Prostate gland (tissue), 2 donors: ENCODE measurements around the gene SLC13A2. TPM values are rescaled to one million over a fixed set of nuclear protein-coding genes. Genes with fewer than 3 reads are reported as not detected.

ENCODE experiments used
- DNase-seq: peaks from one replicate; pipeline ENCODE4 v3.0.0-alpha.2; 2019; ENCODE audit warnings: low spot score
- H3K27ac ChIP-seq, 2 donors: fragments of 200-600 bp; sonication (generic); 2 replicates each; pipeline ENCODE4 v1.5.1; 2017 to 2019
- H3K27me3 ChIP-seq: fragments of 200-600 bp; sonication (generic); replicated peaks from 2 replicates; pipeline ENCODE4 v1.5.1; 2019; ENCODE audit not compliant: insufficient read depth
- H3K36me3 ChIP-seq, 2 donors: fragments of 200-600 bp; sonication (generic); 1 replicate in 1 of 2; 2 replicates in 1 of 2; pipeline versions ENCODE4 v1.5.1 to v1.8.1; 2017 to 2019
- H3K4me1 ChIP-seq: fragments of 200-600 bp; sonication (generic); replicated peaks from 2 replicates; pipeline ENCODE4 v1.5.1; 2019
- H3K4me3 ChIP-seq, 2 donors: fragments of 200-600 bp; sonication (generic); 2 replicates each; pipeline ENCODE4 v1.5.1; 2017 to 2019
- H3K9me3 ChIP-seq: fragments of 200-600 bp; sonication (generic); 2 replicates; pipeline ENCODE4 v1.5.1; 2017
- POLR2A ChIP-seq: fragments of 450-650 bp; IDR thresholded peaks from one replicate; pipeline ENCODE4 v1.6.1; 2016; ENCODE audit warnings: antibody characterized with exemption, mild to moderate bottlenecking
- POLR2AphosphoS5 ChIP-seq: sonication (generic); formaldehyde crosslinking; IDR thresholded peaks from one replicate; pipeline ENCODE4 v1.6.1; 2017; ENCODE audit warnings: antibody characterized with exemption
- WGBS: methylation state at CpG from one replicate; pipeline ENCODE4 v1.1.5; 2018; 5-methylcytosine and 5-hydroxymethylcytosine counted together
- intact Hi-C: fragments of 100-400 bp; cut with DNase I; formaldehyde crosslinking; loops from one replicate; pipeline ENCODE4 v1.14.2; 2022
- total RNA-seq, 2 donors: library from RNA; depleted of rRNA; stranded (reverse); fragments of >200 nt; gene quantifications; one replicate each; pipeline ENCODE4 v1.1.0, GENCODE V29; 2016
- TF ChIP-seq, protein P1 (sequence below), 4 experiments: fragments of 200-600 bp in 2 of 4; fragments of 450-650 bp in 2 of 4; sonication (generic) in 2 of 4; IDR thresholded peaks; 1 replicate in 3 of 4; 2 replicates in 1 of 4; pipeline ENCODE4 v1.5.1; 2016 to 2019; ENCODE audit warnings: antibody characterized with exemption in 4 of 4, mild to moderate bottlenecking in 2 of 4, moderate library complexity in 2 of 4

The SLC13A2 gene
- total RNA-seq, 2 donors from 2014 or later: 0.09 to 0.68 TPM

DNA sequence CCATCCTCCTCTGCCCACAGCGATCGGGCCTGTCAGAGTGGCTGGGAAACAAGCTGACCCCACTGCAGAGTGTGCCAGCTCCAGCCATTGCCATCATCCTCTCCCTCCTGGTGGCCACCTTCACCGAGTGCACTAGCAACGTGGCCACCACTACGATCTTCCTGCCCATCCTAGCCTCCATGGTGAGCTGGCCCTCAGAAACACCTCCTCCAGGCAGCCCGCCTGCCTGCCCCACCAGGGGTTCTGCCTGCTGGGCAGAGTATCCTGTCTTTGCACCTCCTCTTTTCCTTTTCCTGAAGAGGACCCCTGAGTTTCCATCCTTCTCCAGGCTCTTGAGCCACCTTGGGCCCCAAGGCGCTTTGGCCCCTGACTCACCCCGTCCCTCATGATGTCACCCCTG is 22.2 kb downstream of the SLC13A2 start:
- Histone ChIP-seq H3K36me3 (no peaks in the 10 kb centered on the region), H3K4me1 (peaks cover 13% of the 10 kb centered on the region), H3K27ac (no peak overlapping the region), H3K27me3 (no peaks in the 10 kb centered on the region), H3K9me3 (no peaks in the 10 kb centered on the region), H3K4me3 (no peak overlapping the region)
- intact Hi-C loops: loop anchor here (2.0 to 5.0 kb wide), 2 partner anchors 47 to 117 kb away; no protein-coding TSS in a partner anchor
- TF ChIP-seq POLR2AphosphoS5 (no peak), POLR2A (no peak)
- TF ChIP-seq, protein P1, sequence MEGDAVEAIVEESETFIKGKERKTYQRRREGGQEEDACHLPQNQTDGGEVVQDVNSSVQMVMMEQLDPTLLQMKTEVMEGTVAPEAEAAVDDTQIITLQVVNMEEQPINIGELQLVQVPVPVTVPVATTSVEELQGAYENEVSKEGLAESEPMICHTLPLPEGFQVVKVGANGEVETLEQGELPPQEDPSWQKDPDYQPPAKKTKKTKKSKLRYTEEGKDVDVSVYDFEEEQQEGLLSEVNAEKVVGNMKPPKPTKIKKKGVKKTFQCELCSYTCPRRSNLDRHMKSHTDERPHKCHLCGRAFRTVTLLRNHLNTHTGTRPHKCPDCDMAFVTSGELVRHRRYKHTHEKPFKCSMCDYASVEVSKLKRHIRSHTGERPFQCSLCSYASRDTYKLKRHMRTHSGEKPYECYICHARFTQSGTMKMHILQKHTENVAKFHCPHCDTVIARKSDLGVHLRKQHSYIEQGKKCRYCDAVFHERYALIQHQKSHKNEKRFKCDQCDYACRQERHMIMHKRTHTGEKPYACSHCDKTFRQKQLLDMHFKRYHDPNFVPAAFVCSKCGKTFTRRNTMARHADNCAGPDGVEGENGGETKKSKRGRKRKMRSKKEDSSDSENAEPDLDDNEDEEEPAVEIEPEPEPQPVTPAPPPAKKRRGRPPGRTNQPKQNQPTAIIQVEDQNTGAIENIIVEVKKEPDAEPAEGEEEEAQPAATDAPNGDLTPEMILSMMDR (IDR thresholded peaks at IDR 0.05): no peak
- 92% methylated on average over 8 of the region's 8 CpGs for WGBS
- no peak for DNase-seq

DNA sequence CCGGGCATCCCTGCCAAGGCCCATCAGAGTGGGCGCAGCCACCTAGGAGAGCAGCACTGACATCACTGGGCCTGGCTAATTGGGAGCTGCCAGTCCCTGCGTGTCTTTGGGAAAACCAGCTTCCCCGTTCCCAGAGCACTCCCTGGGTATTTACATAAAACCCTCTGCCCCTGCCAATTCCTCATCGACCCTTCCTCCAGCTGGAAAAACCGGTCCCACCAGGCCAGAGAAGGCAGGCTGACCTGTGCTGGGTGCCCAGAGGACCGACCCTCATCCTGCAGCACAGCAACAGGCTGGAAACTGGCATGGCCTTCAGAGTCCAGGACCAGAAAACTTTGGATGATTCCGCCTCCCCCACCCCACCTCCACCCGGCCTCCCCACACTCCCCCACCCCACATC is 24.5 kb downstream of the SLC13A2 start:
- peak overlapping the region in 1 of 2 donors; percentile 57 for H3K27ac ChIP-seq
- H3K36me3 ChIP-seq: no peaks in the 10 kb centered on the region
- TF ChIP-seq POLR2A (no peak), POLR2AphosphoS5 (peak; percentile 83)
- TF ChIP-seq, protein P1 (IDR thresholded peaks at IDR 0.05): no peak
- DNase-seq: peak; percentile 83
- intact Hi-C loops: loop anchor here (5.0 kb wide), 1 partner anchor 44 kb away; no protein-coding TSS in a partner anchor
- no peaks in the 10 kb centered on the region for H3K9me3 ChIP-seq
- peaks cover 13% of the 10 kb centered on the region for H3K4me1 ChIP-seq
- WGBS: 25% methylated on average over 9 of the region's 9 CpGs
- H3K4me3 ChIP-seq: no peak overlapping the region
- H3K27me3 ChIP-seq: no peaks in the 10 kb centered on the region

DNA sequence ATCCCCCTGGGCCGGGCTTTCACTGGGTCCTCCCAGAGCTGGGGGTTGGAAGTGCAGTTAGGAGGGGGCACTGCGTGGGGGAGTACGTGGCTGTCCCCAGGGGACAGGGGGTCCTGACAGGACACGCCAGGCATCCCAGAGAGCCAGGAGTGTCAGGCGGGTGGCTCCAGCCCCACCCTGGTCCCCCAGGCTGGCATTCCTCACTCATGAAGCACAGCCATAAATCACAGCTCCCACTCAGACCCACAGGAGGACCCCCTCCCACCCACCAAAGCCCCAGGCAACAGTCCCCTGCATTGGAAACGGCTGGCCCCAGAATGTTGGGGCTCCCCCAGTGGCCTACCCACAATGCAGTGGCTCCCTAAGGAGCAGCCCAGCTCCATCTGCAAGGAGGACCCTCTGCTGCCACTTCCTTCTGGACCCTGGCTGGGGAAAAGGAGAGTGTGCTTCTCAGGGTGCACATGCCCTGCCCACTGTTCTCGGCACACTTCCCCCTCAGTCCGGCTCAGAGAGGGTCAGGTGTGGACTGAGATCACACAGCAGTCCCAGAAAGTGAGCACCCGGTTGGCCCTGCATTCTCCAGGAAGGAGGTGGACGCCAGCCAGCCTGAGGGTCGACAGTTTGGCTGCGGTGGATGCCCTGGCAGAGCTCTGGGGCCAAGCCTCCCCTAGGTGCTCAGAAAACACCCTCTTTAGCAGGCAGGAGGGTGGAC is 25.4 kb downstream of the SLC13A2 start:
- no peaks in the 10 kb centered on the region for H3K36me3 ChIP-seq
- no peaks in the 10 kb centered on the region for H3K9me3 ChIP-seq
- no peak overlapping the region for H3K27ac ChIP-seq
- H3K4me1 ChIP-seq: peaks cover 13% of the 10 kb centered on the region
- WGBS: 47% methylated on average over 12 of the region's 12 CpGs
- no peaks in the 10 kb centered on the region for H3K27me3 ChIP-seq
- DNase-seq: no peak
- H3K4me3 ChIP-seq: no peak overlapping the region
- intact Hi-C loops: loop anchor here (5.0 kb wide), 1 partner anchor 43 kb away; no protein-coding TSS in a partner anchor
- TF ChIP-seq, protein P1 (IDR thresholded peaks at IDR 0.05): peak in 1 of 4 experiments; percentile 13
- TF ChIP-seq POLR2AphosphoS5: no peak

DNA sequence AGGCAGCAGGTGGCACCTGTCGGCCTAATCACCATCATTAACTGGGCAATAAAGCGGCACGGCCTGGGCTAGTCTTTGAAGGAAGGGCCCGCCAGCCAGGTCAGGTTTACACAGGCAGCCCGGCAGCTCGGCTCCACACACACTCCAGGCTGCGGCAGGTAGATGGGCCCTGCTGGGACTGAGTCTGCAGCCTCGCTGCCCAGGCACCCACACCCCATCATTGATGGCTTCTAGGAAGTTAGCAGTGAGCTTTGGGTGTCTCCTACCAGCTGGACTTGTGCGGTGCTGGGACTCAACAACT is 25.9 kb downstream of the SLC13A2 start:
- Histone ChIP-seq H3K27ac (no peak overlapping the region), H3K4me1 (peaks cover 13% of the 10 kb centered on the region), H3K36me3 (no peaks in the 10 kb centered on the region), H3K4me3 (no peak overlapping the region), H3K9me3 (no peaks in the 10 kb centered on the region), H3K27me3 (no peaks in the 10 kb centered on the region)
- TF ChIP-seq POLR2A (no peak), POLR2AphosphoS5 (no peak)
- TF ChIP-seq, protein P1 (IDR thresholded peaks at IDR 0.05): no peak
- WGBS: 48% methylated on average over 9 of the region's 9 CpGs
- intact Hi-C loops: loop anchor here (5.0 kb wide), 1 partner anchor 43 kb away; no protein-coding TSS in a partner anchor
- no peak for DNase-seq
